Transverse colon (tissue), 4 donors: ENCODE results near the gene PNCK. TPM values are rescaled to one million over a fixed set of nuclear protein-coding genes. Genes with fewer than 3 reads are reported as not detected.

Experiments used
- DNase-seq: peaks from one replicate; pipeline ENCODE4 v3.0.0-alpha.2; 2019
- H3K27ac ChIP-seq, 4 donors: fragments of 200-600 bp; sonication (generic); 2 replicates each; pipeline ENCODE4 v1.5.1; 2016 to 2018; ENCODE audit warnings: inconsistent platforms in 4 of 4
- H3K27me3 ChIP-seq: fragments of 200-600 bp; sonication (generic); 2 replicates; pipeline ENCODE4 v1.5.1; 2017; ENCODE audit warnings: inconsistent platforms
- H3K36me3 ChIP-seq, 4 donors: fragments of 200-600 bp; sonication (generic); 2 replicates each; pipeline ENCODE4 v1.5.1; 2017 to 2019; ENCODE audit warnings: inconsistent platforms in 4 of 4
- H3K4me1 ChIP-seq, 4 donors: fragments of 200-600 bp; sonication (generic); 2 replicates each; pipeline ENCODE4 v1.5.1; 2017 to 2020; ENCODE audit warnings: inconsistent platforms in 4 of 4
- H3K4me3 ChIP-seq, 4 donors: fragments of 200-600 bp; sonication (generic); 1 replicate in 1 of 4; 2 replicates in 3 of 4; pipeline versions ENCODE4 v1.5.1 to v1.6.1; 2017 to 2019; ENCODE audit warnings: inconsistent platforms in 4 of 4
- H3K9me3 ChIP-seq, 2 donors: fragments of 200-600 bp; sonication (generic); 2 replicates each; pipeline ENCODE4 v1.5.1; 2017 to 2019; ENCODE audit warnings: inconsistent platforms in 2 of 2
- EP300 ChIP-seq: sonication (generic); formaldehyde crosslinking; IDR thresholded peaks from one replicate; pipeline ENCODE4 v1.6.1; 2017; ENCODE audit warnings: antibody characterized with exemption, low read depth
- POLR2A ChIP-seq: fragments of 450-650 bp; IDR thresholded peaks from one replicate; pipeline ENCODE4 v1.6.1; 2016; ENCODE audit warnings: antibody characterized with exemption, mild to moderate bottlenecking, moderate library complexity
- POLR2AphosphoS5 ChIP-seq, 3 donors: sonication (generic); formaldehyde crosslinking; IDR thresholded peaks; one replicate each; pipeline ENCODE4 v1.6.1; 2016; ENCODE audit warnings: antibody characterized with exemption in 3 of 3
- WGBS, 2 donors: methylation state at CpG; one replicate each; pipeline ENCODE4 v1.1.5; 2018; ENCODE audit warnings: low coverage in 1 of 2; 5-methylcytosine and 5-hydroxymethylcytosine counted together
- in situ Hi-C, 4 donors: fragments of 200-750 bp; cut with MboI; loops; one replicate each; pipeline versions ENCODE4 v1.15.0 to v1.15.1; 2017; ENCODE audit warnings: low sequenced_read_pairs in 3 of 4, low pct_ligation_motif_present in 1 of 4, low pct_unique_long_range_greater_than_20kb in 1 of 4
- intact Hi-C: fragments of 100-400 bp; cut with DNase I; formaldehyde crosslinking; loops from one replicate; pipeline ENCODE4 v1.15.1; 2023; ENCODE audit warnings: low total_unique reads
- total RNA-seq, 4 donors: library from RNA; depleted of rRNA; stranded (reverse); fragments of >200 nt; gene quantifications; one replicate each; pipeline ENCODE4 v1.1.0, GENCODE V29; 2016
- TF ChIP-seq, protein P1 (sequence below), 5 experiments: fragments of 200-600 bp in 3 of 5; fragments of 450-650 bp in 2 of 5; sonication (generic) in 3 of 5; IDR thresholded peaks; 1 replicate in 2 of 5; 2 replicates in 3 of 5; pipeline ENCODE4 v1.5.1; 2016 to 2017; ENCODE audit warnings: antibody characterized with exemption in 5 of 5, inconsistent platforms in 3 of 5, mild to moderate bottlenecking in 2 of 5, moderate library complexity in 1 of 5

Gene PNCK
- total RNA-seq, 4 donors from 2014 or later = 6.5 to 74.4 (median 7.9) TPM; not detected in 1

DNA sequence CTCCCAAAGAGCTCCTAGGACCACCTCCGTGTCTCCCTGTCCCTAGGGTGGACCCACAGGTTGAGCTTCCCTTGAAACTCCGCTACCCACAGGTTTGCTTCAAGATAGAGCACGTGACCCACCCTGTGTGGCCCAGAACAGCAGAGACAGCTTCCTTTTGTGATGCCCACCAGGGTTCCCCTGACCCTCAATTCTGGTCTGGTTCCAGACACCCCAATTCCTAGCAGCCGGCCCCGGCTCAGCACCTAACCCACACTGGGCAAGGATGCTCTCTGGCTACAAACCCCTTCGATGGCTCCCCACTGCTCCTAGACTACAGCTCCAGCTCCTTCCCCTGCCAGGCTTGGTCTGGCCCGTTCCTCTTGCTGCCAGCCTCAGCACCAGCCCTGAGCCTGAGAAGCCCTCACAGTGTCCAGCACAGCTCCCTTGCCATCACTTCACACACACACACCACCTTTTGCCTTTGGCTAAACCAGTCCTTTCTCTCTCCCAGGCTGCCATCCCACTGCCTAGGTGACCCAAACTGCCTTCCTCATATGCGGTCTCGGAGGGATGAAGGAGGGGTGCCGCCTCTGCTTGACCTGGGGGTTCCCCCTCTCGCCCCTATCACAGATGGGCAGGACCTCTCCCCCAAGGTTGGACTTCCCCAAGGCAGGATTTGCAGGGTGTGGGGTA, 6.2 kb downstream of the PNCK start:
- TF ChIP-seq POLR2A (no peak), EP300 (no peak), POLR2AphosphoS5 (IDR thresholded peaks at IDR 0.05) (no peak)
- TF ChIP-seq, protein P1, sequence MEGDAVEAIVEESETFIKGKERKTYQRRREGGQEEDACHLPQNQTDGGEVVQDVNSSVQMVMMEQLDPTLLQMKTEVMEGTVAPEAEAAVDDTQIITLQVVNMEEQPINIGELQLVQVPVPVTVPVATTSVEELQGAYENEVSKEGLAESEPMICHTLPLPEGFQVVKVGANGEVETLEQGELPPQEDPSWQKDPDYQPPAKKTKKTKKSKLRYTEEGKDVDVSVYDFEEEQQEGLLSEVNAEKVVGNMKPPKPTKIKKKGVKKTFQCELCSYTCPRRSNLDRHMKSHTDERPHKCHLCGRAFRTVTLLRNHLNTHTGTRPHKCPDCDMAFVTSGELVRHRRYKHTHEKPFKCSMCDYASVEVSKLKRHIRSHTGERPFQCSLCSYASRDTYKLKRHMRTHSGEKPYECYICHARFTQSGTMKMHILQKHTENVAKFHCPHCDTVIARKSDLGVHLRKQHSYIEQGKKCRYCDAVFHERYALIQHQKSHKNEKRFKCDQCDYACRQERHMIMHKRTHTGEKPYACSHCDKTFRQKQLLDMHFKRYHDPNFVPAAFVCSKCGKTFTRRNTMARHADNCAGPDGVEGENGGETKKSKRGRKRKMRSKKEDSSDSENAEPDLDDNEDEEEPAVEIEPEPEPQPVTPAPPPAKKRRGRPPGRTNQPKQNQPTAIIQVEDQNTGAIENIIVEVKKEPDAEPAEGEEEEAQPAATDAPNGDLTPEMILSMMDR (IDR thresholded peaks at IDR 0.05) = no peak
- DNase-seq = no peak
- peaks cover 0 to 2% (median 0%) of the 10 kb centered on the region in 4 donors for H3K4me1 ChIP-seq
- no peaks in the 10 kb centered on the region for H3K36me3 ChIP-seq
- no peak overlapping the region for H3K27ac ChIP-seq
- peaks cover 16% of the 10 kb centered on the region for H3K27me3 ChIP-seq
- in situ Hi-C loops (loop anchor here (10.0 to 25.0 kb wide), 3 partner anchors 105 to 705 kb away; no protein-coding TSS in a partner anchor), intact Hi-C loops (no loop called here)
- 72% methylated on average over 11 of the region's 11 CpGs; no CpG with 5 or more reads in 1 of the 2 donors for WGBS, 2 donors
- peak overlapping the region in 1 of 4 donors; percentile 14 for H3K4me3 ChIP-seq
- no peaks in the 10 kb centered on the region for H3K9me3 ChIP-seq

DNA sequence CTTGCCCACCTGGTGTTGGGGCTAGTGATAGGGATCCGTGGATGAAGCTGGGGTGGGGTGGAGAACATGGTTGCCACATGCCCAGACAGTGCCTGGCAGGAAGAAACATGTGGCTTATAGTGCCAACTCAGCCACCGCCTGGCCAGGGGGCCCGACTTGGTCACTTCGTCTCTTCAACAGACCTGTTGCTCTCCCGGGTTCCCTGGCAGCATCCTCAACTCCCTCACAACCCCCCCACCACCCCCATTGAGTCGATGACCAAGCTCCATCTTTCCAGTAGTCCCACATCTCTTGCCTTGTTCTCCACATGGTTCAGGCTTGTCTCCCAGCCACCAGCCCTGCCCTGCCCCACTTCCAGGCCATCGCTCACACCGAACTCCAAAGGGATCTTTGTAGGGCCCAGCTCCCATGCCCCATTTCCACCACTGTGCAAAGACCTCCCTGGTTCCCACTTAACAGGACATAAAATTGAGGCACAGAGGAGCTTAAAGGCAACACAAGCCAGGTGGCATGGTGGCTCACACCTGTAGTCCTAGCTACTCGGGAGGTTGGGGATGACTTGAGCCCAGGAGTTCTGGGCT, 7.8 kb downstream of the PNCK start:
- TF ChIP-seq, protein P1 (IDR thresholded peaks at IDR 0.05) = no peak
- TF ChIP-seq EP300 (no peak), POLR2AphosphoS5 (IDR thresholded peaks at IDR 0.05) (no peak), POLR2A (no peak)
- intact Hi-C loops = no loop called here
- DNase-seq = no peak

DNA sequence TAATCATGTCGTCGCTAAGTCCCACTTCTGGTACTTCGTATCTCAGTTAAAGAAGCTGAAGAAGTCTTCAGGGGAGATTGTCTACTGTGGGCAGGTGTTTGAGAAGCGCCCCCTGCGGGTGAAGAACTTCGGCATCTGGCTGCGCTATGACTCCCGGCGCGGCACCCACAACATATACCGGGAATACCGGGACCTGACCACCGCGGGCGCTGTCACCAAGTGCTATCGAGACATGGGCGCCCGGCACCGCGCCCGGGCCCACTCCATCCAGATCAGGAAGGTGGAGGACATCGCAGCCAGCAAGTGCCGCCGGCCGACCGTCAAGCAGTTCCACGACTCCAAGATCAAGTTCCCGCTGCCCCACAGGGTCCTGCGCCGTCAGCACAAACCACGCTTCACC, 11.3 kb downstream of the PNCK start:
- in situ Hi-C loops = loop anchor here (10.0 to 25.0 kb wide), 3 partner anchors 100 to 700 kb away; no protein-coding TSS in a partner anchor
- peak; percentile 64 for DNase-seq
- no peak for TF ChIP-seq POLR2AphosphoS5 (IDR thresholded peaks at IDR 0.05)
- no peak for TF ChIP-seq POLR2A
- TF ChIP-seq EP300 = no peak
- TF ChIP-seq, protein P1 (IDR thresholded peaks at IDR 0.05) = peak; percentile 31 to 45 (median 44)

More for the DNA sequence above, 7.8 kb downstream of the PNCK start:
- Histone ChIP-seq H3K36me3 (no peaks in the 10 kb centered on the region), H3K4me1 (peaks cover 0 to 2% (median 0%) of the 10 kb centered on the region in 4 donors), H3K9me3 (no peaks in the 10 kb centered on the region), H3K27me3 (peaks cover 23% of the 10 kb centered on the region), H3K27ac (no peak overlapping the region), H3K4me3 (no peak overlapping the region)
- in situ Hi-C loops = loop anchor here (10.0 to 25.0 kb wide), 3 partner anchors 104 to 704 kb away; no protein-coding TSS in a partner anchor
- WGBS, 2 donors = 75% methylated on average over 9 of the region's 9 CpGs; no CpG with 5 or more reads in 1 of the 2 donors

DNA sequence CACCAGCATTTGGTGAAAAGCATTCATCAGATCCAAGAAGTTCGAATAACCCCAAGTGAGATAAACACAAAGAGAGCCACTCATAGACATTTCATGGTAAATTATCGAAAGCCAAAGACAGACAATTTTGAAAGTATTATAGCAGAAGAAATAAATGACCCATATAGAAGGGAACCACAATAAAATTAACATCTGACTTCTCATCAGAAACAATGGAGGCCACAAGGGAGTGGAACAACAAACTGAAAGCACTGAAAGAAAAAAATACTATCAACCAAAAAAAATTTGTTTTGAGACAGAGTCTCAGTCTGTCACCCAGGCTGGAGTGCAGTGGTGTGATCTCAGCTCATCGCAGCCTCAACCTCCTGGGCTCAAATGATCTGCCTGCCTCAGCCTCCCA, 14.3 kb downstream of the PNCK start:
- Histone ChIP-seq H3K4me3 (no peak overlapping the region), H3K27me3 (peaks cover 23% of the 10 kb centered on the region), H3K36me3 (no peaks in the 10 kb centered on the region), H3K4me1 (no peaks in the 10 kb centered on the region), H3K9me3 (no peaks in the 10 kb centered on the region), H3K27ac (no peak overlapping the region)
- 80 to 86% methylated on average over 1 to 3 of the region's 3 CpGs for WGBS, 2 donors
- in situ Hi-C loops = loop anchor here (10.0 to 25.0 kb wide), 3 partner anchors 97 to 697 kb away; no protein-coding TSS in a partner anchor
- TF ChIP-seq POLR2AphosphoS5 (IDR thresholded peaks at IDR 0.05) (no peak), POLR2A (no peak), EP300 (no peak)
- TF ChIP-seq, protein P1 (IDR thresholded peaks at IDR 0.05) = no peak
- no peak for DNase-seq
- intact Hi-C loops = loop anchor here (10.0 kb wide), 1 partner anchor 104 kb away; no protein-coding TSS in a partner anchor

More for the DNA sequence above, 11.3 kb downstream of the PNCK start:
- WGBS, 2 donors = 34% methylated on average over 31 of the region's 31 CpGs; no CpG with 5 or more reads in 1 of the 2 donors
- peak overlapping the region in 1 of 4 donors; percentile 27 for H3K4me3 ChIP-seq
- intact Hi-C loops = no loop called here
- H3K36me3 ChIP-seq = no peaks in the 10 kb centered on the region
- H3K27me3 ChIP-seq = peaks cover 23% of the 10 kb centered on the region
- no peak overlapping the region for H3K27ac ChIP-seq
- H3K4me1 ChIP-seq = no peaks in the 10 kb centered on the region
- H3K9me3 ChIP-seq = no peaks in the 10 kb centered on the region
